Measurements from ENCODE around the gene ARPC1A.

Gene ARPC1A

GRCh38 chr7:99310004-99310403 is 15.7 kb upstream of the ARPC1A start:
- H3K9me3 ChIP-seq (ENCODE audit: control insufficient read depth, insufficient read depth, low read length), result no peaks in the 10 kb centered on the region
- H3K9me2 ChIP-seq (replicated peaks; ENCODE audit: control insufficient read depth, low read length), result no peaks in the 10 kb centered on the region
- no peak overlapping the region for H3K4me3 ChIP-seq (ENCODE audit: low read length)
- H3K27ac ChIP-seq (ENCODE audit: low read depth, low read length), result no peak overlapping the region
- H3K4me1 ChIP-seq (ENCODE audit: control insufficient read depth, low read length), result no peaks in the 10 kb centered on the region
- H3F3A ChIP-seq (ENCODE audit: control insufficient read depth, insufficient read depth), result no peaks in the 10 kb centered on the region; the same call in 1 of the 2 replicates
- H4K20me1 ChIP-seq (ENCODE audit: control insufficient read depth, insufficient read depth, low read depth, low read length), result peaks cover 5% of the 10 kb centered on the region; the same call in 1 of the 2 replicates
- 0 out of 2 replicates have a peak, but pooled peaks cover 2% of the 10 kb centered on the region for H3K27me3 ChIP-seq (ENCODE audit: control insufficient read depth, low read length)
- TF ChIP-seq EZH2phosphoT487 (IDR thresholded peaks at IDR 0.05; ENCODE audit: borderline replicate concordance, low read length), result no peak
- no peak for TF ChIP-seq CTCF (IDR thresholded peaks at IDR 0.05; ENCODE audit: low read depth, low read length, poor library complexity, severe bottlenecking)
- H3K79me2 ChIP-seq (ENCODE audit: control insufficient read depth, low read length), result no peaks in the 10 kb centered on the region
- no peaks in the 10 kb centered on the region for H3K36me3 ChIP-seq (ENCODE audit: control insufficient read depth, low read length)
- no peak overlapping the region for H3K4me2 ChIP-seq (ENCODE audit: low read length)

GRCh38 chr7:99311702-99312101 is 14.0 kb upstream of the ARPC1A start:
- H3K9me3 ChIP-seq (ENCODE audit: control insufficient read depth, insufficient read depth, low read length), result no peaks in the 10 kb centered on the region
- H4K20me1 ChIP-seq (ENCODE audit: control insufficient read depth, insufficient read depth, low read depth, low read length), result peaks cover 5% of the 10 kb centered on the region; the same call in 1 of the 2 replicates
- no peaks in the 10 kb centered on the region for H3K79me2 ChIP-seq (ENCODE audit: control insufficient read depth, low read length)
- no peak overlapping the region for H3K4me2 ChIP-seq (ENCODE audit: low read length)
- H3K27ac ChIP-seq (ENCODE audit: low read depth, low read length), result no peak overlapping the region
- H3F3A ChIP-seq (ENCODE audit: control insufficient read depth, insufficient read depth), result no peaks in the 10 kb centered on the region; the same call in 1 of the 2 replicates
- H3K9me2 ChIP-seq (replicated peaks; ENCODE audit: control insufficient read depth, low read length), result no peaks in the 10 kb centered on the region
- no peak overlapping the region for H3K4me3 ChIP-seq (ENCODE audit: low read length)
- no peaks in the 10 kb centered on the region for H3K4me1 ChIP-seq (ENCODE audit: control insufficient read depth, low read length)
- H3K27me3 ChIP-seq (ENCODE audit: control insufficient read depth, low read length), result 0 out of 2 replicates have a peak, but pooled peaks cover 2% of the 10 kb centered on the region
- no peak for TF ChIP-seq CTCF (IDR thresholded peaks at IDR 0.05; ENCODE audit: low read depth, low read length, poor library complexity, severe bottlenecking)
- TF ChIP-seq EZH2phosphoT487 (IDR thresholded peaks at IDR 0.05; ENCODE audit: borderline replicate concordance, low read length), result no peak
- no peaks in the 10 kb centered on the region for H3K36me3 ChIP-seq (ENCODE audit: control insufficient read depth, low read length)

- TF ChIP-seq CTCF (IDR thresholded peaks at IDR 0.05; ENCODE audit: low read depth, low read length, poor library complexity, severe bottlenecking) (peak; percentile 90), EZH2phosphoT487 (IDR thresholded peaks at IDR 0.05; ENCODE audit: borderline replicate concordance, low read length) (no peak)
- no peak overlapping the region for H3K4me3 ChIP-seq (ENCODE audit: low read length)
- H3K27me3 ChIP-seq (ENCODE audit: control insufficient read depth, low read length), result 0 out of 2 replicates have a peak, but pooled peaks cover 2% of the 10 kb centered on the region
- no peaks in the 10 kb centered on the region; the same call in 1 of the 2 replicates for H3F3A ChIP-seq (ENCODE audit: control insufficient read depth, insufficient read depth)
- peaks cover 5% of the 10 kb centered on the region; the same call in 1 of the 2 replicates for H4K20me1 ChIP-seq (ENCODE audit: control insufficient read depth, insufficient read depth, low read depth, low read length)
- no peaks in the 10 kb centered on the region for H3K4me1 ChIP-seq (ENCODE audit: control insufficient read depth, low read length)
- no peak overlapping the region for H3K27ac ChIP-seq (ENCODE audit: low read depth, low read length)
- no peak overlapping the region for H3K4me2 ChIP-seq (ENCODE audit: low read length)
- no peaks in the 10 kb centered on the region for H3K36me3 ChIP-seq (ENCODE audit: control insufficient read depth, low read length)
- no peaks in the 10 kb centered on the region for H3K79me2 ChIP-seq (ENCODE audit: control insufficient read depth, low read length)
- no peaks in the 10 kb centered on the region for H3K9me3 ChIP-seq (ENCODE audit: control insufficient read depth, insufficient read depth, low read length)
- no peaks in the 10 kb centered on the region for H3K9me2 ChIP-seq (replicated peaks; ENCODE audit: control insufficient read depth, low read length)
Observed at GRCh38 chr7:99312316-99313203, 13.1 kb upstream of the ARPC1A start.

Data from DOHH2 (cell line).